ENCODE results near the gene KCMF1.

KCMF1 gene

DNA sequence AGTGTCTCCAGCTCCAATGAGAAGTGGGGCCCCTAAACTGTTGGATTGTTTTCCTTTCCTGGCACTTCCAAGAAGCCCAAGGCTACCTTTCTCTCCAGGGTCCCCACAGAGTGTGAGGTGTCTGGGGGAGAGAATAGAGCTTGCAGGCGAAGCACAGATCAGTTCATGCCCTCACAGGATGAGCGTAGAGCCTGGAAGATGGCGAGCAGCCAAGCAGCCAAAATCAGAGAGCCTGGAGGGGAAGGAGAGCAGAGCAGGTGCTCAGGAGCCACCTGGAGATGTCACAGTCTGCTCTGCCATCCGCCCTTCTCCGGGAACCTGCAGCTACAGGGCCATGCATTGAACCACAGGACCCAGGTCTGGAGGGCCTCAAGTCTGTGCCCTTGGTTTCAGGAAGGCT is 107.6 kb downstream of the KCMF1 start:
- DNase-seq (ENCODE audit: low read depth in 2 of 2) = no peak

DNA sequence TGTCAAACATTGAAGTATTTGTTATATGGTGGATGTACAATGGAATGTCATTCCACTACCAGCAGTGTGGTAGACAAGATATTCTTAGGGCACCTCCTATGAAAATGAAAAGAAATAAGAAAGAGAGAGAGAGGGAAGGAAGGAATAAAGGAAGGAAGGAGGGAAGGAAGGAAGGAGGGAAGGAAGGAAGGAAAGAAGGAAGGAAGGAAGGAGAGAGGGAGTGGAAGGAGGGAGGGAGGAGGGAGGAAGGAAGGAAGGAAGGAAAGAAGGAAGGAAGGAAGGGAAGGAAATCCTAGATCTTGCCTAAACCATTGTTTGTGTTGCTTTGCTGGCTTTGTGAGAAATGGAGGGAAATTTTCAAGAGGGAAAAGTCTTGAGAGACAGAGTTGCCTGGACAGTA is 112.1 kb downstream of the KCMF1 start:
- DNase-seq (ENCODE audit: low read depth in 2 of 2) = no peak

DNA sequence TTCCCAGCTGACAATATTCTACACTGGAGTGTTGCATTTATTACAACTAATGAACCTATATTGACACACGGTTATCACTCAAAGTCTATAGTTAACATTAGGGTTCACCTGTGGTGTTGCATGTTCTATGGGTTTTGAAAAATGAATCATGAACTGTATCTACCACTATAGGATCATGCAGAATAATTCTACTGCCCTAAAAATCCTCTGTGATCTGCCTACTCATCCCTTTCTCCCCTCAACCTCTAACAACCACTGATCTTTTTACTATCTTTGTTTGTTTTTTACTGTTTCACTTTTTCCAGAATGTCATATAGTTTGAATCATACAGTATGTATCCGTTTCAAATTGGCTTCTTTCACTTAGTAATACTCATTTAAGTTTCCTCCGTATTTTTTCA is 114.6 kb downstream of the KCMF1 start:
- no peak for DNase-seq (ENCODE audit: low read depth in 2 of 2)

DNA sequence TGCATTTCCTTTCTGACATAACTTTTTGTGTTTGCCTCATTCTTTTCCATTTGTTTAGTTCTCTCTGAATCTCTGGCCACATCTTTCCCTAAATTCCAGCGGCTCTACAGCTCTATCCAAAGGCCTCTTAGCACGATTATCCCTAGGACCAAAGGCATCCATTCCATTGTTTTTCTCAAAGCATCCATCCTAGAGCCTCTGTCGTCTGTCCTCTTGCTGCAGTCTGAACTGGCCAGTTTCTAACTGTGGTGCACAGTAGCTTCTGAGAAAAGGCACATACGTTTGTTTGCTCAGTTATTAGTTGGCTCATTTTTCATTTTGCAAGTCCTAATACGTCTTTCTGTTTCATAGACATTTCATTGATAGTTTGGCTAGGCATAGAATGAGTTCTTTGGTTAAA is 116.6 kb downstream of the KCMF1 start:
- no peak for DNase-seq (ENCODE audit: low read depth in 2 of 2)

DNA sequence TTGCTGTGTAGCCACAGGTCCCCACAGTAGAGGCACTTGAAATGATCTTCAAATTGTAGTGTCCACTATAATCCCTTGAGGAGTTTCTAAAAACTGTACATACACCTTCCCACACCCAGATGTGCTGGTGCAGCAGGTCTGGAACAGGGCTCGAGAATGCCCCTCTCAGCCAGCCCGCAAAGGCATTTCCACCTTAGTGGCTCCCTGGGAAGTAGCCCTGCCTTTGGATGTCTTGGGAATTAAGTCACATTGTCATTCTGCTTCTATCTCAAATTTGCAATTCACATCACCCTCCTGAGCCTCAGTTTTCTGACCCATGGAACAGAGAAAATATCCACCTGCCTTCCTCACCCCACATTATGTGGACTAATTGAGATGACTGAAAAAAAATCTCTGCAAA is 118.0 kb downstream of the KCMF1 start:
- DNase-seq (ENCODE audit: low read depth in 2 of 2) = no peak

DNA sequence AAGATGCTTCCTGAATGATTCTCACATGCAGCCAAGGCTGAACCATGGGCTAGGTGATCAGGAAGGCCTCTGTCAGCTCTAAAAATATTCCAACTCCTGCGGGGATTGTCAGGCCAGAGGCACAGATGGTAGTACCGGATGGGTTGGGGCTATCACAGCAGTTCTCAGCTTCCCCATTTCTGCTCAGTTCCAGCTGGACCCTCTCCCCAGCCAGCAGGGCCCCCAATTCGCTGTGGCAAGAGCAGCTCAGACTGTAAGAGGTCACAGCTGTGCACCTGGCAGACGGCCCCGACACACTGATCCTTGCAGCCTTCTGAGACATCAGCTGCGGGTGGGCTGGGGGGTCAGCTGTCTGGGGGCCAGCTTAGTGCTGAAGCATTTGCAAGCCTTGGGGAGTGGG is 118.6 kb downstream of the KCMF1 start:
- no peak for DNase-seq (ENCODE audit: low read depth in 2 of 2)

DNA sequence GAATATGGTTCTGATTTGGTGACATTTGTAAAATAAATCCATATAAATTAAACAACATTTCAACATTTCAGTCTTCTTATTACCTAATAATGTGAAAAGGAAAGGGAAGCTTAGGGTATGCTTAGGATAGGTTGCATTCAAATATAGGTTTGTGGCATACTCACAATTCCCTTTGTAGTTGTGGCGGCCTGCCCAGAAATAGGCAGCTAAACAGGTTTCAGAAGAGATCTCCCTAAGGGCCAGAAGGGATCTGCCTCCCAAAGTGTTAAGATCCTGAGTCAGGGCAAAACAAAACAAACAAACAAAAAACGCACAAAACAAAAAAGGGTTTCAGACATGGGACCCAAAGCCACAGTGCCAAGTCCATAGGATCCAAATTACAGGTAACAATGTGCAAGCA is 120.9 kb downstream of the KCMF1 start:
- DNase-seq (ENCODE audit: low read depth in 2 of 2) = no peak

DNA sequence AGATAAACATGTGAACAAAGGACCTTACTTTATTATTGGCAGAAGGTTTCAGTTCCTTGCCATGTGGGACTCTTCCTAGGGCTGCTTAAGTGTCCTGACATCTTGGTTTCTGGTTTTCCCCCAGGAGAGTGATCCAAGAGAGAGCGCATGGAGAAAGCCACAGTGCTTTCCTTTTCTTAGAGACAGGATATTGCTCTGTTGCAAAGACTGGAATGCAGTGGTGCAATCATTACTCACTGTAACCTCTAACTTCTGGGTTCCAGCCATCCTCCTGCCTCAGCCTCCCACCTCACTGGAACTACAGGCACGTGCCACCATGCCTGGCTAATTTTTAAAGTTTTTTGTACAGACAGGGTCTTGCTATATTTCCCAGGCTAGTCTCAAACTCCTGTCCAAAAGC is 124.1 kb downstream of the KCMF1 start:
- no peak for DNase-seq (ENCODE audit: low read depth in 2 of 2)

DNA sequence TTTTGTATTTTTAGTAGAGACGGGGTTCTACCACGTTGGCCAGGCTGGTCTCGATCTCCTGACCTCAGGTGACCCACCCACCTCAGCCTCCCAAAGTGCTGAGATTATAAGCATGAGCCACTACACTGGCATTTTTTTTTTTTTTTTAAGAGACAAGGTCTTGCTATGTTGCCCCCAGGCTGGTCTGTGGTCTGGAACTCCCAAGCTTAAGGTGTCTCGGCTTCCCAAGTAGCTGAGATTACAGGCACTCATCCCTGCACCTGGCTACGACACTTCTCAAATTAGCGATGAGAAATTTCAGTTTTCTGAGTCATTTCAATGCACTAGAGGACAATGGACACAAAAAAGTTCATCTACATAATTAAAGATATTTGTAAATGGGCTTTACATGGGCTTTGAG is 125.7 kb downstream of the KCMF1 start:
- no peak for DNase-seq (ENCODE audit: low read depth in 2 of 2)

DNA sequence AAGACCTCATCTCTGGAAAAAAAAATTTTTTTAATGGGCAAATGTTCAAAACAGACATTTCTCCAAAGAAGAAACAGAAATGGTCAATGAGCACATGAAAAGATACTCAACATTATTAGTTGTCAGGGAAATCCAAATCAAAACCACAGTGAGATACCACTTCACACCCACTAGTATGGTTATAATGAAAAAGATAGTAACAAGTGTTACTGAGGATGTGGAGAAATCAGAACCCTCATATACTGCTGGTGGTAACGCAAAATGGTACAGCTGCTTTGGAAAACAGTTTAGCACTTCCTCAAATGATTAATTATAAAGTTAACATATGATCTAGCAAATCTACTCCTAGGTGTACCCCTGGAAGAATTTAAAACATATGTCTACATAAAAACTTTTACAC is 133.3 kb downstream of the KCMF1 start:
- no peak for DNase-seq (ENCODE audit: low read depth in 2 of 2)

DNA sequence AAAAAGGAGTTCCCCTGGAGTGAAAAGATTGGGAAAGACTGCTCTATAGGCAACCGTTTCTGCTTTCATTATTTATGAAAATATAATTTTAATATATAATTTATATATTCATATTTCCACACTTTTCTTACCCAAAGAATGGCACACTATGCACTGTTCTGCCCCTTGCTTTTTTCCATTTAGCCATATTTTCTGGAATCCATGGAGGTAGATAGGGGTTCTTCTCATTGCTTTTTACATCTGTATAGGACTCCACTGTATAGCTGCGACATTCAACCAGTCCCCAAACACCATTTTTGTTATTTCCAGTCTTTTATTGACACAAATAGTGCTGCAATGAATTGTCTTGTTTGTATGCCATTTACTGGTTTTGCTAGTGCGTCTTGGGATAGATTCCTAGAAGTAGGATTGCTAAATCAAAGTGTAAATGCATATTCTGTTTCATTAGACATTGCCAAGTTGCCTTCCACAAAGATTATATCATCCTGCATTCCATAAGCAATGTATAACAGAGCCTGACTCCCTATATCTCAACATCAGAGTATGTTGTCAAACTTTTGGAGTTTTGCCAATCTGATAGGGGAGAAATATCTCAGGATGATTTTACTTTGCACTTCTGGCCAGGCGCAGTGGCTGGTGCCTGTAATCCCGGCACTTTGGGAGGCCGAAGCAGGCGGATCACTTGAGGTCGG is 135.7 kb downstream of the KCMF1 start:
- no peak for DNase-seq (ENCODE audit: low read depth in 2 of 2)

Measured in activated CD4-positive, alpha-beta T cell treated with anti-CD3 and anti-CD28 coated beads for 24 hours (primary cell).